LNCaP clone FGC (cell line): ENCODE results near the gene CNOT6L.

Experiments
- DNase-seq: peaks from one replicate; pipeline ENCODE4 v3.0.0-alpha.2; 2011; ENCODE audit warnings: low read depth
- H3K4me3 ChIP-seq: 2 replicates; pipeline ENCODE4 v1.5.1; 2011; ENCODE audit warnings: mild to moderate bottlenecking, low read depth, low read length, control low read depth
- CTCF ChIP-seq: IDR thresholded peaks from 2 replicates; pipeline ENCODE4 v1.5.1; 2012; ENCODE audit warnings: mild to moderate bottlenecking; ENCODE audit not compliant: control insufficient read depth, insufficient read depth; ENCODE audit errors: extremely low read depth

Gene CNOT6L

GRCh38 chr4:77820649-77821561, 1.7 kb upstream of the CNOT6L start:
- no peak for TF ChIP-seq CTCF
- no peak for DNase-seq

GRCh38 chr4:77819843-77820648, 878 bp upstream of the CNOT6L start:
- H3K4me3 ChIP-seq, result peak overlapping the region; percentile 93
- peak; percentile 47 for DNase-seq
- no peak for TF ChIP-seq CTCF

More at GRCh38 chr4:77820649-77821561, 1.7 kb upstream of the CNOT6L start:
- peak overlapping the region; percentile 93 for H3K4me3 ChIP-seq

- DNase-seq, result no peak
- no peak for TF ChIP-seq CTCF
Observed at GRCh38 chr4:77819404-77819842, 255 bp upstream of the CNOT6L start.

GRCh38 chr4:77818073-77818601, 1.0 kb downstream of the CNOT6L start:
- H3K4me3 ChIP-seq, result peak overlapping the region; percentile 93
- DNase-seq, result peak; percentile 81
- TF ChIP-seq CTCF, result peak; percentile 50

More at GRCh38 chr4:77819404-77819842, 255 bp upstream of the CNOT6L start:
- peak overlapping the region; percentile 93 for H3K4me3 ChIP-seq

GRCh38 chr4:77817304-77818072, 1.7 kb downstream of the CNOT6L start:
- H3K4me3 ChIP-seq, result peak overlapping the region; percentile 93
- DNase-seq, result no peak

More at GRCh38 chr4:77817304-77818072, 1.7 kb downstream of the CNOT6L start:
- TF ChIP-seq CTCF, result no peak
